Measurements from ENCODE around the gene LAGE3. TPM values are rescaled to one million over a fixed set of nuclear protein-coding genes. Genes with fewer than 3 reads are reported as not detected.

LAGE3 gene, protein sequence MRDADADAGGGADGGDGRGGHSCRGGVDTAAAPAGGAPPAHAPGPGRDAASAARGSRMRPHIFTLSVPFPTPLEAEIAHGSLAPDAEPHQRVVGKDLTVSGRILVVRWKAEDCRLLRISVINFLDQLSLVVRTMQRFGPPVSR
- total RNA-seq: 37.9 TPM in 2 replicates

DNA sequence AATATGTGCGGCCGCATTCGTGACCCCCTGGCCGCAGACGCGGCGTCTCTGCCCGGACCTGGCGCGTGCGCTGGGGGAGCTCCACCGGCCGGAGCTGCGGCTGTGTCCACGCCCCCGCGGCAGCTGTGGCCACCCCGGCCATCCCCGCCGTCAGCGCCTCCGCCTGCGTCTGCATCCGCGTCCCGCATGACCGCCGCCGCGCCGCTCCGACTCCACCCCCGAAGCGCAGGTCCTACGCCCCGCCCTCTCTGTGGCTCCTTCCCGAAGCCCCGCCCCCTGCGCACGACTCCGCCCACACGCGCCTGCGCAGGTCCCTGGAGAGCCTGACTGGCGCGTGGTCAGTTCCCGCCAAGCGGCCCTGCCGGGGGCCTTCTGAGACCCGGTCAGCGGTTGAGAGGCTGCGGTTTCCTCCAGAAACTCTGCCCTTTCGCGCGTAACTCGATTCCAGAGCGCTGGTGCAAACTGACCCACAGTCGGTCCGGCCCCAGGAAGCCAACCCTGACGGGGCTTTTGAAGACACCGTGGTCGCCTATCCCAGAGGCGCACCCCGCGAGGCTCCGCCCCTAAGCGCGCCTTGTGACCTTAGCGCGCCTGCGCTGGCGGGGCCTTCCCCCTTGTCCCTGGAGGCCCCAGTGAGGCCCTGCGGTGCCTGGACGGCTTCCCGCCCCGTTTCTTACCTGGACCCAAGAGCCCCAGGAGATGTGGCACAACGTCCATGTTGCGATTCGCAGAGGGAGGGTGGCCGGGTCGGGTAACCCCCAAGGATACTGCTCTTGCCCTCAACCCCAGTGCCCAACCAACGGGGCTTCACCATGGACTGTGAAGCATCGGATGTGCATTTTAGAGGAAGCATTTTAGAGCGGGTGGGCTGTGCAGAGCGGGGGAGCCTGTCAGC is at the start of gene LAGE3:
Gene LAGE3, minus strand, starts transcription at position 554 of the 895 bp plus-strand sequence. Its CDS starts 366 bp downstream, at position 188.

DNA sequence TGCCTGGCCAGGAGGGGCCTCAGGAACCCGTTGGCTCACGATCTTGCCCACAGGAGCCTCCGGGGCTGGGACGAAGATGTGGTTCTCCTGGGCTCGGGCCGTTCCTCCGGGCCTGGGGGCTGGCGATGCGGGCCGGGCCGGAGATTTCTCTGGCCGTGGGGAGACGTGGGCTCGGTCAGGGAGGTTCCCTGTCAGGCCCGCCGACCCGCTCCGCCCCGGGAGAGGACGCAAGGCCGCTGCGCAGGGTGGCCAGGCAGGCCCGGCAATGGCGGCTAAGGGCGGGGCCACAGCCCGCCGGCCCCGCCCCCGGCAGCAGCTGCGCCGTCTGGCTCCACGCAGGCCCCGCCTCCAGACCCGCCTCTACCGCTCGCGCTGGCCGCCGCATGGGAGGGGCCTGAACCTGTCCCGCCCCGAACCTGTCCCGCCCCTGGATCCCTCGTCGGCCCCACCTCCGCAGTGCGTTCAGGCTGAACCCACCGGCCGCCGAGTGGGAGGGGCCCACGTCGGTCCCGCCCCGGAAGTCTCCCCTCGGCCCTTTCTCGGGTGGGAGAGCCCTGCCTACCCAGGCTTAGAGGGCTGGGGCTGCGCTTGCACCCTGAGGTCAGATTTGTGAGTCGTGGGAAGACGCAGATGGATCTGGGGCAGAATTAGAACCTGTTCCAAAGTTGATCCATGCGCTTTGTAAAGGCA is 37.0 kb upstream of the LAGE3 start, which contains the start of gene FAM3A:
Gene FAM3A, minus strand, starts transcription at position 267 of the 690 bp plus-strand sequence. CDS start 460 bp downstream, outside the sequence.

DNA sequence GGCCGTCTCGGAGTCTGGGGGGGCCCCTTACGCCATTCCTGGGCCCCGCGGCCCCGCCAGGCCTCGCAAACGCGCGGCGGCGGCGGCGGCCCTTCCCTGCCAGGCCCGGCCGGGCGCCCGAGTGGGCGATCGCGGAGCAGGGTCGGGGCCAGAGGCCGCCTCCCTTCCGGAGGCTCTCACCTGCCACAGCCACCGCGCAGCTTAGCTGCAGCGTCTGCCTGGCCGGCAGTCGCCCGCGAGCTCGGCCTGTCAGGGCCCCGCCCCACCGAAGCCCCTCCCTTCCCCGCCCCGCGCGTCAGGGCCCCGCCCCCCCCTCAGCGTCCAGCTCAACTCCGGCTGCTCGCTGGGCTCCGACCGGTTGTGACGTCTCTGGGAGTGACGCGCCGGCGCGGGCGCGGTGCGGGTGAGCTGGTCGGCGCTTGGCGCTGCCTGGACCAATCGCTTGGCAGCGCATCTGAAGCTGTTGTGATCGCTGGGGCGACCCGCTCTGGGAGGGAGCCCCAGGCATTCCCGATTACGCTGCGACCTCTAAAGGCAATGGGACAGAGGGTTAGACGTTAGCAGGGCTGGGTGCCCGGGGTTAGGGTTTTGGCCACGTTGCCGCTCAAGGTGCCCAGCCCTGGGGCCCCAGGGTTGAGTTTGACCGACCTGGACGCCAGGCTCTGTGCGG is 11.5 kb upstream of the LAGE3 start, which contains the start of gene SLC10A3:
Gene SLC10A3, minus strand, starts transcription at position 216 of the 670 bp plus-strand sequence. CDS start 1,689 bp downstream, outside the sequence.

DNA sequence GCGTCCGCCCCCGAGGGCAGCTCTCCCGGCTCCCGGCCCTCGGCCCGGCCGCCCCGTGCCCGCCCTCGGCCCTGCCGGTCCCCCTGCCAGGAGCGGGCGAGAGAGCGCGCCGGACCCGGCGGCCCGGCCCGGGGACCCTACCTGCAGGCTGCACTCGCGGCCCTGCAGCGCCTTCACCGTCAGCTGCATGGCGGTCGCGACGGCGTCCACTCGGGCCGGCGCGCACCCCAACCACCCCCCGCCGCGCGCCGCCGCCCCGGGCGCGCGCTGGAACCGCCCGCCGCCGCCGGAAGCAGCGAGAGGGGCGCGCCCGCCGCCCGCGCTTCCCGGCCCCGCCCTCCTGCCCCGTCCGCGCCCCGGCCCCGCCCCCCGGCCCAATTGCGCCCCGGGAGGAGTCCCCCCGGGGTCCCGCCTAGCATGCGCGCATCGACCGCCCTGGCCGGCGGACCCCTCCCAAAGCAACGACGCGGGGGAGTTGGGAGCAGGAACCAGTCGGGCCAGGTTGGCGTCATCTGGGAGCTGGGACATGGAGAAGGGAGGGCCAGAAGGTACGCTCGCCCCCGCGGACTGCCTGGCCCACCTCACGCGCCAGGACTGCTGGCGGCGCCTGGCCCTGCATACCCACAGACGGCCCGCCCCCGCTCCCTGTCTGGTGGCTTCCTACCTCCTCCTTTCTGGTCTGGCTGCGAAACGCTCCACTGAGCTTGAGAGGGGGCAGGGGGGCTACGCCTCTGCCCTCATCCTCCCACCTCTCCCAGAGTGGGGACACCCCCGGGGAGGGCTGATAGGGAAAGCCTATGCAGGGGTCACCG is 7.5 kb upstream of the LAGE3 start, which contains the start of gene UBL4A:
Gene UBL4A, minus strand, starts transcription at position 220 of the 812 bp plus-strand sequence. Its CDS starts 31 bp downstream, at position 189.

DNA sequence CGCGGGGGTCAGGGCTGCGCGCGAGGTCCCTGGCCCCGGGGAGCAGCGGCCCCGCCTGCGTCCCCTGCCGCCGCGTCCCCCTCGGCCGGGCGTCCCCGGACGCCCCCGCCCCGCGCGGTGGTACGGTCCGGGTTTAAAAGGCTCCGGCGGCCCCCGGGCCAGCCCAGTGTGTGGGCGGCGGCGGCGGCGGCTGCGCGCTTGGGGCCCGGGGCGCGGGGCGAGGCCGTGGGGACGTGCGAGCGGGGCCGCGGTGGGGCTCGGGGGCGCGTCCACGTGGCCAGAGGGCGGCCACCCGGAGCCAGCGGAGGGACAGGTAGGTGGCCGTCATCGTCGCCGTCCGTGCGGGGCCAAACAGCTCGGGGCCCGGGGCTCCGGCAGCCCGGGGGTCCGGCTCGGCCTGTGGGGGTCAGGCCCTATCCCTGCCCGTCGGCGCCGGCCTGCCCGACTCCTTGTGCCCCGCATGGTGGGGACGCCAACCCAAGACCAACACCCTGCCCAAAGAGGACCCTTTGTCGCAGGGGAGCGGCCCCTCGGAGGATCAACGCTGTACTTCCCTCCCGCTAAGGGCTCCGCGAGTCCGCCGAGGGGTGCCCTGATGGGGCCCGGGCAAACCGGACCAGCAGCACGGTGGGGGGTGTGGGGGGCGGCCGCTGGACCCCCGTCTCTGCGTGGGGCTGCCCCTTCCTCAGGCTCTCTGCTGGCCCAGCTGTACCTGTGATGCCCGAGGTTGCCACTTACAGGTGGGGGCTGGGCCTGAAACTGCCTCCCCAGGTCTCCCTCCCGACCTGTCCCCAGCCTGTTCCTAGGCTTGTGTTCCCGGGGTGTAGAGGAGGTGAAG is 20.7 kb downstream of the LAGE3 start, which contains the start of gene PLXNA3:
Gene PLXNA3, plus strand, starts transcription at position 166 of the 838 bp plus-strand sequence. CDS start 1,903 bp downstream, outside the sequence.

DNA sequence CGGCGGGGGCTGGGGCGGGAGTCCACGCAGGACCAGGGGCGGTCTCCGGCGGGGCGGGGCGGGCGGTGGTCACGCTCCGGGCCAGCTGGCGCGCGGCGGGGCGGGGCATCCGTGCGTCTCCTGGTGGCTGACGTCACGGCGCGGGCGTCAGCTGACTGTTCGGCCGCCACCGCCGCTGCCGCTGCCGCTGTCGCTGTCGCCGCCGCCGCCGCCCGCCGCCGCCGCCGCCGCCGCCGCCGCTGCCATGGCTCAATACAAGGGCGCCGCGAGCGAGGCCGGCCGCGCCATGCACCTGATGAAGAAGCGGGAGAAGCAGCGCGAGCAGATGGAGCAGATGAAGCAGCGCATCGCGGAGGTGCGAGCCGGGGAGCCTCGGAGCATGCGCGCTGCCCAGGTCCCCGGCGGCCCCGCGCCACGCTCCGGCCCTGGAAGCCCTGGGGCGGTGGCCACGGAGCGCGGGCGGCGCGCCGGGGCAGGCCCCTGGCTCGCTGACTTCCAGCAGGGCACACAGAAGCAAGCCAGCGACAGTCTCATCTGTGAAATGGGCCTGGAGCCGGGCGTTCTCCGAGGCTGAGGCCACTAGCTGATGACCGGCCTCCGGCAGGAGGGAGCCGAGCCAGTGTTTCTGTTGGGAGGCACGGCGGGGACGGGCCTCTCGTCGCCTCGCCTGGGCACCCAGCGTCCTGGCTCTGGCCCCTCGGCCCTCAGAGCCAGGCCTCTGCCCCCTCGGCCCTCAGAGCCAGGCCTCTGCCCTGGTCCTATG is 34.9 kb downstream of the LAGE3 start, which contains the start of gene FAM50A:
Gene FAM50A, plus strand, starts transcription at position 150 of the 763 bp plus-strand sequence. Its CDS starts 95 bp downstream, at position 245.

DNA sequence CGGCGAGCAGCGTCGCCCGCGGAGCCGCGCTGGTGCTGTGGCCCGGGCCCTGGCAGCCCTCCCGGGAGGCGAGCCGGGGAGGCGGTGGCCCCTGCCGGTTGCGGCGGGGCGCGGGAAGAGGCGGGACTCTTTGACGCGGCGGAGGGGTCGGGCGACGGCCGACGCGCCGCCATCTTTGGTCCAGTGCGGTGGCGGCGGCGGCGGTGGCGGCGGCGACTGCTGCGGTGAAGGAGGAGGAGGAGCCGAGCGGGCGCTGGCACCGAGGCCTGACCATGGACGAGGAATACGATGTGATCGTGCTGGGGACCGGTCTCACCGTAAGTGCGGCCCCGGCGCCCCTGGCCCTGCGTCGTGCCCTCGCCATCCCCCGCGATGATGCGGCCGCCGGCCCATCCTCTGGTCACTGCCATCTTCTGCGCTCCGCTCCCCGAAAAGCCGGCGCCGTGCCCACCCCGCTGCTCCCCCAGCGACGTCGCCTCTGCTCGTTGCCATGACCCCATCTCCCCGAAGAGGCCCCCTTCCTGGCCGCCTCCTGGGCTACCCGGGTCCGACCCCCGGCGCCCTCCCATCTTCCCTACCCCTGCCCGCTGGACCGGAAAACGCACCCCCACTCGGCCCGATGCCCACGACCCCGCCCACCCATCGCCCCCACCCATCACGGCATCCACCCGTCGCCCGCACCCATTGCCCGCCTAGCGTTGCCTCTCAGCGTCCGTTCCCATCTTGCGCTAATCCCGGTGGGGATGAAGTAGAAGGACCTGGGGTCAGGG is 41.9 kb downstream of the LAGE3 start, which contains the start of gene GDI1:
Gene GDI1, plus strand, starts transcription at position 172 of the 770 bp plus-strand sequence. Its CDS starts 101 bp downstream, at position 273.

DNA sequence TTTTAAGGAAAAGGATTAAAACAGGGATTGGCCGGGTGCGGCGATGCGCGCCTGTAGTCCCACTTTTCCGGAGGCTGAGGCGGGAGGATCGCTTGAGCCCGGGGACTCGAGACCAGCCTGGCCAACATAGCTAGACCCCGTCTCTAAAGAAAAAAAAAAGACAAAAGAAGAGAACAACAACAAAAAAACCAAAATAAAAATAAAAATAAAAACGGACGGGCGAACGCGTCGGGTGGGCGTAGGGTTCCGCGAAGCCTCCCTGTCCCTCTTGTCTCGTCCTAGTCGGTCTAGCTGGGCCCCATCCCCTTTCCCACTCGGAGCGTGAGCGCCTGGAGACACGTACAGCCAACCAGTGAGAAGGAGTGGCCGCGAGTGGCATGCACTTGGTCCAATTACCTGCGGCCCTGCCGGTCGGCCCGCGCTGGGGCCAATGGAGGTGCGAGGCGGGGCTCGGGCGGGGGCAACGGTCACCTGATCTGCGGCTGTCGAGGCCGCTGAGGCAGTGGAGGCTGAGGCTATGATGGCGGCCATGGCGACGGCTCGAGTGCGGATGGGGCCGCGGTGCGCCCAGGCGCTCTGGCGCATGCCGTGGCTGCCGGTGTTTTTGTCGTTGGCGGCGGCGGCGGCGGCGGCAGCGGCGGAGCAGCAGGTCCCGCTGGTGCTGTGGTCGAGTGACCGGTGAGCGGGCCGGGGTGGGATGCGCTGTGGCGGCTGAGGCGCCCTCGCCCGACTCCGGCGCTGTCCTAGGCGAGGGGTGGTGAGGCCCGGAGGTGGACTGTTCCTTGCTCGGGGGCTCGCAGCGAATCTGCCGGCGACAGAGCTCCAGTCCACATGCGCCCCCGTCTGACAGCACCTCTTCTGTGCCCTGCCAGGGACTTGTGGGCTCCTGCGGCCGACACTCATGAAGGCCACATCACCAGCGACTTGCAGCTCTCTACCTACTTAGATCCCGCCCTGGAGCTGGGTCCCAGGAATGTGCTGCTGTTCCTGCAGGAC is 50.6 kb downstream of the LAGE3 start, which contains the start of gene ATP6AP1:
Gene ATP6AP1, plus strand, starts transcription at position 502 of the 996 bp plus-strand sequence. Its CDS starts 16 bp downstream, at position 518.

Other genes with a start within 250 kb of the LAGE3 start
- gene OPN1MW3, start 221.7 kb downstream of the LAGE3 start, total RNA-seq: not detected in 2 replicates
- not detected in 2 replicates for gene TEX28, start 184.2 kb downstream of the LAGE3 start, total RNA-seq
- gene TKTL1, start 183.5 kb downstream of the LAGE3 start, total RNA-seq: not detected in 2 replicates
- 881 and 1,006 TPM in 2 replicates for gene FLNA, start 104.6 kb downstream of the LAGE3 start, total RNA-seq
- gene EMD, start 100.0 kb downstream of the LAGE3 start, total RNA-seq: 34.4 and 50.2 TPM in 2 replicates
- 7,807 and 8,845 TPM in 2 replicates for gene RPL10, start 80.9 kb downstream of the LAGE3 start, total RNA-seq
- 26.5 and 27.6 TPM in 2 replicates for gene DNASE1L1, start 70.0 kb downstream of the LAGE3 start, total RNA-seq
- gene TAFAZZIN, start 67.7 kb downstream of the LAGE3 start, total RNA-seq: 12.3 and 16.3 TPM in 2 replicates
- 45.9 and 54.3 TPM in 2 replicates for gene ATP6AP1, start 50.6 kb downstream of the LAGE3 start, total RNA-seq
- gene GDI1, start 42.1 kb downstream of the LAGE3 start, total RNA-seq: 59.0 and 65.1 TPM in 2 replicates
- 42.4 and 49.1 TPM in 2 replicates for gene FAM50A, start 35.1 kb downstream of the LAGE3 start, total RNA-seq
- 13.2 and 20.2 TPM in 2 replicates for gene PLXNA3, start 21.0 kb downstream of the LAGE3 start, total RNA-seq
- gene UBL4A, start 7.3 kb upstream of the LAGE3 start, total RNA-seq: 20.4 and 25.5 TPM in 2 replicates
- 36.1 and 45.9 TPM in 2 replicates for gene SLC10A3, start 11.3 kb upstream of the LAGE3 start, total RNA-seq
- gene FAM3A, start 37.0 kb upstream of the LAGE3 start, total RNA-seq: 31.1 and 42.8 TPM in 2 replicates
- gene G6PD, start 67.6 kb upstream of the LAGE3 start, total RNA-seq: 298 and 337 TPM in 2 replicates
- 12.6 and 16.6 TPM in 2 replicates for gene IKBKG, start 68.3 kb upstream of the LAGE3 start, total RNA-seq
- gene CTAG1A, start 105.9 kb upstream of the LAGE3 start, total RNA-seq: not detected in 2 replicates
- not detected in 2 replicates for gene CTAG1B, start 140.0 kb upstream of the LAGE3 start, total RNA-seq
- gene CTAG2, start 174.3 kb upstream of the LAGE3 start, total RNA-seq: not detected in 2 replicates

All from cardiac ventricle fibroblast (primary cell).